HUES6 (cell line): ENCODE results near the gene SLC39A11.

ENCODE experiments used
- H3K27ac ChIP-seq: 2 replicates; pipeline ENCODE4 v1.7.0; 2013; ENCODE audit warnings: low read depth, mild to moderate bottlenecking, low read length, inconsistent platforms
- H3K27me3 ChIP-seq: 2 replicates; pipeline ENCODE4 v1.6.1; 2013; ENCODE audit warnings: low read length; ENCODE audit not compliant: control insufficient read depth, insufficient read depth
- H3K36me3 ChIP-seq: 2 replicates; pipeline ENCODE4 v1.6.1; 2013; ENCODE audit warnings: low read length; ENCODE audit not compliant: control insufficient read depth, insufficient read depth
- H3K4me1 ChIP-seq: 2 replicates; pipeline ENCODE4 v1.6.1; 2013; ENCODE audit warnings: low read length; ENCODE audit not compliant: control insufficient read depth, insufficient read depth
- H3K4me3 ChIP-seq: 2 replicates; pipeline ENCODE4 v1.5.1; 2013; ENCODE audit warnings: low read depth, low read length
- H3K9ac ChIP-seq: one replicate; pipeline ENCODE4 v1.6.1; 2013; ENCODE audit warnings: mild to moderate bottlenecking, low read length
- H3K9me3 ChIP-seq: 2 replicates; pipeline ENCODE4 v1.6.1; 2013; ENCODE audit warnings: low read depth, low read length; ENCODE audit not compliant: control insufficient read depth, insufficient read depth

Gene SLC39A11

GRCh38 chr17:73128496-73128895 lies 36.0 kb upstream of the SLC39A11 start:
- no peak overlapping the region for H3K27ac ChIP-seq
- H3K9ac ChIP-seq, result no peak overlapping the region
- H3K27me3 ChIP-seq, result no peaks in the 10 kb centered on the region
- no peaks in the 10 kb centered on the region for H3K9me3 ChIP-seq
- no peaks in the 10 kb centered on the region for H3K36me3 ChIP-seq
- no peak overlapping the region for H3K4me3 ChIP-seq
- H3K4me1 ChIP-seq, result peaks cover 6% of the 10 kb centered on the region

GRCh38 chr17:73126716-73127473 lies 34.4 kb upstream of the SLC39A11 start:
- H3K27ac ChIP-seq, result no peak overlapping the region
- no peaks in the 10 kb centered on the region for H3K36me3 ChIP-seq
- H3K9ac ChIP-seq, result no peak overlapping the region
- H3K4me1 ChIP-seq, result no peaks in the 10 kb centered on the region; the same call in 1 of the 2 replicates
- H3K9me3 ChIP-seq, result no peaks in the 10 kb centered on the region
- H3K4me3 ChIP-seq, result no peak overlapping the region
- H3K27me3 ChIP-seq, result no peaks in the 10 kb centered on the region

- no peak overlapping the region for H3K27ac ChIP-seq
- H3K4me3 ChIP-seq, result no peak overlapping the region
- no peaks in the 10 kb centered on the region for H3K9me3 ChIP-seq
- H3K36me3 ChIP-seq, result no peaks in the 10 kb centered on the region
- no peaks in the 10 kb centered on the region for H3K4me1 ChIP-seq
- H3K27me3 ChIP-seq, result no peaks in the 10 kb centered on the region
- no peak overlapping the region for H3K9ac ChIP-seq
These were observed 31.3 kb upstream of the SLC39A11 start for GRCh38 chr17:73123606-73124320.

GRCh38 chr17:73122953-73123605 lies 30.6 kb upstream of the SLC39A11 start:
- no peak overlapping the region for H3K4me3 ChIP-seq
- no peaks in the 10 kb centered on the region for H3K36me3 ChIP-seq
- H3K4me1 ChIP-seq, result no peaks in the 10 kb centered on the region
- H3K27me3 ChIP-seq, result no peaks in the 10 kb centered on the region
- no peaks in the 10 kb centered on the region for H3K9me3 ChIP-seq
- H3K27ac ChIP-seq, result no peak overlapping the region
- no peak overlapping the region for H3K9ac ChIP-seq

GRCh38 chr17:73121506-73121905 lies 29.0 kb upstream of the SLC39A11 start:
- Histone ChIP-seq H3K9me3 (no peaks in the 10 kb centered on the region), H3K36me3 (no peaks in the 10 kb centered on the region), H3K4me1 (no peaks in the 10 kb centered on the region), H3K27ac (no peak overlapping the region), H3K27me3 (no peaks in the 10 kb centered on the region), H3K9ac (no peak overlapping the region), H3K4me3 (no peak overlapping the region)

GRCh38 chr17:73119631-73120030 lies 27.1 kb upstream of the SLC39A11 start:
- H3K27ac ChIP-seq, result no peak overlapping the region
- no peak overlapping the region for H3K4me3 ChIP-seq
- no peaks in the 10 kb centered on the region for H3K9me3 ChIP-seq
- H3K9ac ChIP-seq, result no peak overlapping the region
- H3K4me1 ChIP-seq, result no peaks in the 10 kb centered on the region
- no peaks in the 10 kb centered on the region for H3K36me3 ChIP-seq
- no peaks in the 10 kb centered on the region for H3K27me3 ChIP-seq

GRCh38 chr17:73118951-73119391 lies 26.5 kb upstream of the SLC39A11 start:
- no peaks in the 10 kb centered on the region for H3K27me3 ChIP-seq
- no peak overlapping the region for H3K9ac ChIP-seq
- no peak overlapping the region for H3K4me3 ChIP-seq
- no peaks in the 10 kb centered on the region for H3K9me3 ChIP-seq
- H3K27ac ChIP-seq, result no peak overlapping the region
- no peaks in the 10 kb centered on the region for H3K36me3 ChIP-seq
- H3K4me1 ChIP-seq, result no peaks in the 10 kb centered on the region

GRCh38 chr17:73118139-73118538 lies 25.7 kb upstream of the SLC39A11 start:
- Histone ChIP-seq H3K27ac (no peak overlapping the region), H3K36me3 (no peaks in the 10 kb centered on the region), H3K9ac (no peak overlapping the region), H3K4me1 (no peaks in the 10 kb centered on the region; the same call in 1 of the 2 replicates), H3K27me3 (no peaks in the 10 kb centered on the region), H3K4me3 (no peak overlapping the region), H3K9me3 (no peaks in the 10 kb centered on the region)

GRCh38 chr17:73112246-73112645 lies 19.8 kb upstream of the SLC39A11 start:
- H3K27ac ChIP-seq, result no peak overlapping the region
- no peaks in the 10 kb centered on the region for H3K9me3 ChIP-seq
- no peaks in the 10 kb centered on the region; the same call in 1 of the 2 replicates for H3K4me1 ChIP-seq
- H3K27me3 ChIP-seq, result no peaks in the 10 kb centered on the region
- no peak overlapping the region for H3K4me3 ChIP-seq
- H3K36me3 ChIP-seq, result no peaks in the 10 kb centered on the region
- no peak overlapping the region for H3K9ac ChIP-seq

- Histone ChIP-seq H3K9ac (no peak overlapping the region), H3K4me3 (no peak overlapping the region), H3K27ac (no peak overlapping the region), H3K27me3 (no peaks in the 10 kb centered on the region), H3K4me1 (no peaks in the 10 kb centered on the region; the same call in 1 of the 2 replicates), H3K36me3 (no peaks in the 10 kb centered on the region), H3K9me3 (no peaks in the 10 kb centered on the region)
These were observed 18.9 kb upstream of the SLC39A11 start for GRCh38 chr17:73111386-73111785.

GRCh38 chr17:73107191-73107590 lies 14.7 kb upstream of the SLC39A11 start:
- peaks cover 5% of the 10 kb centered on the region; the same call in 1 of the 2 replicates for H3K9me3 ChIP-seq
- H3K27me3 ChIP-seq, result no peaks in the 10 kb centered on the region
- H3K36me3 ChIP-seq, result no peaks in the 10 kb centered on the region
- no peak overlapping the region for H3K27ac ChIP-seq
- H3K9ac ChIP-seq, result no peak overlapping the region
- no peaks in the 10 kb centered on the region for H3K4me1 ChIP-seq
- no peak overlapping the region for H3K4me3 ChIP-seq
